NCI-H510A treated with DMSO at 0.1 percent for 48 hours (cell line): ENCODE measurements around the gene LIPI.
"Not testable (repeated sequence)": the region's sequence is repeated elsewhere in the genome, so short reads cannot be mapped to it uniquely, and the experiment has no call there.

Experiments
- DNase-seq: peaks from one replicate; lab custom pipeline; 2025; lab: John Stamatoyannopoulos, UW

LIPI gene

GRCh38 chr21:14072761-14073535, 137.8 kb downstream of the LIPI start:
- DNase-seq, result no peak

DNA sequence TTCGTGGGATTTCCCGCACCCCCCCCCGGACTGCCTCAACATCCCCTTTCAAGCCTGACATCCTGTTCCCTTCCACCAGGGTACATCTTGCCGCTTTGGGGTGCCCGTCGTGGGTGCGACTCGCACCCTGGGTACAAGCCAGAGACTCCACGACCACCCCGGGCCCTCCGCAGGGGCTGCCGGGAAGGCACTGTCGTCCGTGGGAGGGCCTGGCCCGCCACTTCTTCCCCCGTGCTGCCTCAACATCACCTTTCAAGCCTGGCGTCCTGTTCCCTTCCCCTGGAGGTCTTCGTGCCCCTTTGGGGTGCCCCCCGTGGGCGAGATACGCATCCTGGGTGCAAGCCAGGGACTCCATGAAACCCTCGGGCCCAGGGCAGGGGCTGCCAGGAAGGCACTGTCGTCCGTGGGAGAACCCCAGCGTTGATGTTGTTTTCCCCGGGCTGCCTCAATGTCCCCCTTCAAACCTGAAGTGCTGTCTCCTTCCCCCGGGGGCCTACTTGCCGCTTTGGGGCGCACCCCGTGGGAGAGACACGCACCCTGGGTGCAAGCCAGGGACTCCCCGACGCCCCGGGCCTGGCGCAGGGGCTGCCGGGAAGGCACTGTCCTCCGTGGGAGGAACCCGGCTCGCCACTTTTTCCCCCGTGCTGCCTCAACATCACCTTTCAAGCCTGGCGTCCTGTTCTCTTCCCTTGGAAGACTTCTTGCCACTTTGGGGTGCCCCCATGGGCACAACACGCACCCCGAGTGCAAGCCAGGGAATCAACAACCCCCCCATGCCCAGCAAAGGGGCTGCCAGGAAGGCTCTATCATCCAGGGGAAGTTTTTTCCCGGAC, 138.6 kb downstream of the LIPI start:
- DNase-seq, result no peak

GRCh38 chr21:14070968-14071367, 139.8 kb downstream of the LIPI start:
- DNase-seq, result no peak

DNA sequence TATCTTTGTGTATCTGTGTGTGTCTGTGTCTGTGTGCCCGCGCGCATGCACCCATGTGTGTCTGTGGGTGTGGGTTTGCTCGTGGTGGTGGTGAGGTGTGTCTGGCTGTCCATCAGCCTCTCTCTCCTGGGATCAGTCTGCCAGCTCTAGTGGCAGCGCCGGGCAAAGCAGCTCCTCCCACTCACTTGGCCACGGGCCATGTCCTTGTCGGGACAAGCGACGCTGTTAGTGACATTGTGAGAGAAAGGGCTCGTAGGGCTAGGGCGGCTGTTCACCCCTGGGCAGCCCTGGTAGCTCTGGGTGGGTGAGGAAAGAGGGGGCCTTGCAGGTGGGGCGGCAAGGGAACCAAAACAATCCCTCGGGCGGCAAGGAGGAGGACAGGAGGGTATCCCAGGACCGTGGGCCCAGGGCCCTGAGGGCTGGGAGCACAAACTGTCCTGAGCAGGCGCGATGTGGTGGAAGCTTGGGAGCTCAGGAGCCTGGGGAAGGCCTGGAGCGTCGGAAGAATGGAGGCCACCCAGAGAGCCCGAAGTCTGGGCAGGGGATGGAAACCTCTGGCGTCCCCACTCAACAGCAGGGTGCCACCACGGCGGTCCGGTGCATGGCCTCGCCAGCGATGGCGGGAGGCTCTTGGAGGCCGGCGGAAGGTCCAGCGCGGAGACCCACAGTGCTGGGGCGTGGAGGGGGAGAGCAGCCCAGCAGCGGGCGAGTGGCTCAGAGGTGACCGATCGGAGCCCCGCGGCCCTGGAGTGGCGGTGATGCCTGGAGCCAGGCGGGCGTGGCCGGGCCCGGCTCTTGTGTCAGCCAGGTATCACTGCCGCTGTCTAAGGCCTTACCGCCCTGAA, 140.5 kb downstream of the LIPI start:
- no peak for DNase-seq

- DNase-seq, result no peak
Measured at GRCh38 chr21:14064296-14064645, 146.5 kb downstream of the LIPI start.

DNA sequence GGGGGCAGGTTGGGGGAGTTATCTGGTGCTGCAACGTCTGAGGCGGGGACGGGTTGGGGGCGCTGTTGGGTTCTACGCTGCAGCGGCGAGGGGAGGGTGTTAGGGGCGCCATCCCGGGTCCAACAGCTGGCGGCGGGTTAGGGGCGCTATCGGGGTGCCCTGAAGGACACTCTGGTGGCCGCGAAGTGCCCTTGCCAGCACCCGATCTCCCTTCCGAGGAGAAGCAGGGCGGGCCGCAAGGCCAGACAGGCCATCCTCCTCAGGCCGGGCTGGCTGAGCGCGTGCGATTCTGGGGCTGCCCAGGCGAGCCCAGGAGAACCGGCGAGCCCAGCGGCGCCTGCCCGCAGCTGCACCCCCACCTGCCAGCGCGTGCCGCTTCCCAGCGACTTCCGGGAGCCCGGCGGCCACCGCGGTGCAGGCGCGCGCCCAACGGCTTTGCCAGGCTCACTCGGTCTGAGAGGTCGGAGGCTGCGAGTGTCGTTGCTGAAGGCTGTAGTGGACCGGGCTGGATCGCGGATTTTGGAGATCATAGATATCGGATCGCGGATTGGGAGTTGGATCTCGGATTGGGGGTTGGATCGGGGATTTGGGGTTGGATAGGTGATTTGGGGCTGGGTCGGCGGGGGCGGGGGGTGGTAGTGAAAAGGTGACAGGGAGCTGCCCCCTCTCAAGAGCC, 147.0 kb downstream of the LIPI start:
- not testable (repeated sequence) for DNase-seq

DNA sequence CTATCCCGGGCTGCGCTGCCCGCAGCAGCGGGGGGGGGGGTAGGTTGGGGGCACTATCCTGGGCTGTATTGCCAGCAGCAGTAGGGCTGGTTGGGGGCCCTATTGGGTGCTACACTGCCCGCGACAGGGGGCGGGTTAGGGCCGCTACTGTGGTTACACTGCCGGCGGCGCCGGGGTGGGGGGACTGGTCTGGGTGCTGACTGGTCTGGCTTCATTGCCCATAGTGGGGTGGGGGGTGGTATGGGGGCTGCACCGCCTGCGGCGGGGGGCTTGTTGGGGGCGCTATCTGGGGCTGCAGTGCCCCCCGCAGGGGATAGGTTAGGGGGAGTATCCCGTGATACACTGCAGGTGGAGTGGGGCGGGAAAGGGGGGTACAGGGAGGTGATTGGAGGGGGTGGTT, 148.1 kb downstream of the LIPI start:
- DNase-seq, result not testable (repeated sequence)

DNA sequence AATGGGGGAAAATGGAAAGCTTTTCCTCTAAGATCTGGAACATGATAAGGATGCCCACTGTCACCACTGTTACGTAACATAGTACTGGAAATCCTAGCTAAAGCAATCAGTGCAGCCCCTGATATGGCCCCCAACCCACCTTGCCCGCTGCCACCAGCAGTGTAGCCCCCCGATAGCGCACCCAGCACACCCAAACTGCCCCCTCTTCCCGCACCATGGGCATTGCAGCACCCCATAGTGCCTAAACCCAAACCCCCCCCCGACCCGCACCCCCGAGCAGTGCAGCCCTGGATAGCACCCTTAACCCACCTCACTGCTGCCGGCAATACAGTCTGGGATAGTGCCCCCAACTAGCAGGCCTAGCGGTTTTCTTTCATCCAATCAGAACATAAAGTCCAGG, 148.9 kb downstream of the LIPI start:
- DNase-seq, result not testable (repeated sequence)

- DNase-seq, result not testable (repeated sequence)
Measured at GRCh38 chr21:14058995-14059627, 151.6 kb downstream of the LIPI start.
